ENCODE measurements around the gene NRDC.

GRCh38 chr1:51814513-51814912, 64.0 kb downstream of the NRDC start:
- no peak for TF ChIP-seq EZH2 (IDR thresholded peaks at IDR 0.05; ENCODE audit: low read depth, low read length, severe bottlenecking)
- TF ChIP-seq GABPA (IDR thresholded peaks at IDR 0.05; ENCODE audit: borderline replicate concordance, insufficient read depth, low read length), result no peak
- no peak for TF ChIP-seq TBP (IDR thresholded peaks at IDR 0.05; ENCODE audit: low read depth, low read length)
- TF ChIP-seq CTCF (IDR thresholded peaks at IDR 0.05; ENCODE audit: control extremely low read depth in 1 of 3, insufficient read depth in 1 of 3, low read depth in 1 of 3, low read length in 3 of 3), result no peak
- no peak for TF ChIP-seq CEBPB (IDR thresholded peaks at IDR 0.05; ENCODE audit: low read depth, low read length)
- TF ChIP-seq RXRA (IDR thresholded peaks at IDR 0.05; ENCODE audit: insufficient read depth, low read depth, low read length), result no peak
- no peak for TF ChIP-seq SRF (IDR thresholded peaks at IDR 0.05; ENCODE audit: low read depth, low read length)
- no peak for TF ChIP-seq MAFK (IDR thresholded peaks at IDR 0.05; ENCODE audit: low read depth, low read length)
- no peak for TF ChIP-seq NRF1 (IDR thresholded peaks at IDR 0.05; ENCODE audit: low read depth, low read length)
- TF ChIP-seq EP300 (IDR thresholded peaks at IDR 0.05; ENCODE audit: borderline replicate concordance in 1 of 2, low read depth in 2 of 2, low read length in 2 of 2), result no peak
- TF ChIP-seq RBBP5 (IDR thresholded peaks at IDR 0.05; ENCODE audit: borderline replicate concordance, low read depth, low read length), result no peak
- TF ChIP-seq CHD2 (IDR thresholded peaks at IDR 0.05; ENCODE audit: low read length), result no peak
- TF ChIP-seq MAX (IDR thresholded peaks at IDR 0.05), result no peak
- no peak for TF ChIP-seq ZNF274 (IDR thresholded peaks at IDR 0.05; ENCODE audit: borderline replicate concordance, extremely low read depth, low read length)

Data from H1 (cell line).